Prostate gland (tissue), 2 donors: ENCODE measurements around the gene KLHL29. TPM values are rescaled to one million over a fixed set of nuclear protein-coding genes. Genes with fewer than 3 reads are reported as not detected.

Experiments used
- DNase-seq: peaks from one replicate; pipeline ENCODE4 v3.0.0-alpha.2; 2019; ENCODE audit warnings: low spot score
- H3K27ac ChIP-seq, 2 donors: fragments of 200-600 bp; sonication (generic); 2 replicates each; pipeline ENCODE4 v1.5.1; 2017 to 2019
- H3K27me3 ChIP-seq: fragments of 200-600 bp; sonication (generic); replicated peaks from 2 replicates; pipeline ENCODE4 v1.5.1; 2019; ENCODE audit not compliant: insufficient read depth
- H3K36me3 ChIP-seq, 2 donors: fragments of 200-600 bp; sonication (generic); 1 replicate in 1 of 2; 2 replicates in 1 of 2; pipeline versions ENCODE4 v1.5.1 to v1.8.1; 2017 to 2019
- H3K4me1 ChIP-seq: fragments of 200-600 bp; sonication (generic); replicated peaks from 2 replicates; pipeline ENCODE4 v1.5.1; 2019
- H3K4me3 ChIP-seq, 2 donors: fragments of 200-600 bp; sonication (generic); 2 replicates each; pipeline ENCODE4 v1.5.1; 2017 to 2019
- H3K9me3 ChIP-seq: fragments of 200-600 bp; sonication (generic); 2 replicates; pipeline ENCODE4 v1.5.1; 2017
- CTCF ChIP-seq, 4 experiments: fragments of 200-600 bp in 2 of 4; fragments of 450-650 bp in 2 of 4; sonication (generic) in 2 of 4; IDR thresholded peaks; 1 replicate in 3 of 4; 2 replicates in 1 of 4; pipeline ENCODE4 v1.5.1; 2016 to 2019; ENCODE audit warnings: antibody characterized with exemption in 4 of 4, mild to moderate bottlenecking in 2 of 4, moderate library complexity in 2 of 4
- POLR2A ChIP-seq: fragments of 450-650 bp; IDR thresholded peaks from one replicate; pipeline ENCODE4 v1.6.1; 2016; ENCODE audit warnings: antibody characterized with exemption, mild to moderate bottlenecking
- POLR2AphosphoS5 ChIP-seq: sonication (generic); formaldehyde crosslinking; IDR thresholded peaks from one replicate; pipeline ENCODE4 v1.6.1; 2017; ENCODE audit warnings: antibody characterized with exemption
- whole genome bisulfite sequencing: methylation state at CpG from one replicate; pipeline ENCODE4 v1.1.5; 2018; 5-methylcytosine and 5-hydroxymethylcytosine counted together
- intact Hi-C: fragments of 100-400 bp; cut with DNase I; formaldehyde crosslinking; loops from one replicate; pipeline ENCODE4 v1.14.2; 2022
- total RNA-seq, 2 donors: library from RNA; depleted of rRNA; stranded (reverse); fragments of >200 nt; gene quantifications; one replicate each; pipeline ENCODE4 v1.1.0, GENCODE V29; 2016

KLHL29 gene
- total RNA-seq, 2 donors from 2014 or later, result 23.3 to 24.8 TPM

- H3K27ac ChIP-seq, result no peak overlapping the region
- H3K9me3 ChIP-seq, result no peaks in the 10 kb centered on the region
- no peaks in the 10 kb centered on the region for H3K36me3 ChIP-seq
- intact Hi-C loops, result loop anchor here (5.0 kb wide), 1 partner anchor 119 kb away; the partner anchor contains the start of gene KLHL29
- H3K4me3 ChIP-seq, result no peak overlapping the region
- WGBS, result 32% methylated on average over 10 of the region's 10 CpGs
- peaks cover 10% of the 10 kb centered on the region for H3K4me1 ChIP-seq
- DNase-seq, result peak; percentile 29
- H3K27me3 ChIP-seq, result no peaks in the 10 kb centered on the region
- TF ChIP-seq CTCF (IDR thresholded peaks at IDR 0.05), result no peak
- TF ChIP-seq POLR2AphosphoS5, result peak; percentile 49
These were observed 121.0 kb downstream of the KLHL29 start for GRCh38 chr2:23505984-23506380.

- no peak overlapping the region for H3K4me3 ChIP-seq
- 67% methylated on average over 9 of the region's 9 CpGs for WGBS
- H3K27ac ChIP-seq, result no peak overlapping the region
- no peak for TF ChIP-seq POLR2A
- no peak for TF ChIP-seq CTCF (IDR thresholded peaks at IDR 0.05)
- TF ChIP-seq POLR2AphosphoS5, result no peak
- H3K4me1 ChIP-seq, result peaks cover 9% of the 10 kb centered on the region
- no peak for DNase-seq
- H3K9me3 ChIP-seq, result no peaks in the 10 kb centered on the region
- H3K36me3 ChIP-seq, result no peaks in the 10 kb centered on the region
- intact Hi-C loops, result loop anchor here (5.0 kb wide), 1 partner anchor 119 kb away; the partner anchor contains the start of gene KLHL29
- no peaks in the 10 kb centered on the region for H3K27me3 ChIP-seq
These were observed 121.7 kb downstream of the KLHL29 start for GRCh38 chr2:23506531-23507266.

GRCh38 chr2:23507267-23508065 is 122.5 kb downstream of the KLHL29 start:
- Histone ChIP-seq H3K9me3 (no peaks in the 10 kb centered on the region), H3K27me3 (no peaks in the 10 kb centered on the region), H3K27ac (no peak overlapping the region), H3K4me3 (no peak overlapping the region), H3K36me3 (no peaks in the 10 kb centered on the region), H3K4me1 (peaks cover 3% of the 10 kb centered on the region)
- no peak for DNase-seq
- TF ChIP-seq POLR2A, result no peak
- no peak for TF ChIP-seq POLR2AphosphoS5
- no peak for TF ChIP-seq CTCF (IDR thresholded peaks at IDR 0.05)
- 92% methylated on average over 15 of the region's 15 CpGs for WGBS
- intact Hi-C loops, result loop anchor here (5.0 kb wide), 1 partner anchor 120 kb away; the partner anchor contains the start of gene KLHL29

GRCh38 chr2:23508066-23508390 is 123.0 kb downstream of the KLHL29 start:
- Histone ChIP-seq H3K4me3 (no peak overlapping the region), H3K9me3 (no peaks in the 10 kb centered on the region), H3K36me3 (no peaks in the 10 kb centered on the region), H3K27ac (no peak overlapping the region), H3K4me1 (no peaks in the 10 kb centered on the region), H3K27me3 (no peaks in the 10 kb centered on the region)
- intact Hi-C loops, result loop anchor here (5.0 kb wide), 1 partner anchor 121 kb away; the partner anchor contains the start of gene KLHL29
- no peak for DNase-seq
- no peak for TF ChIP-seq POLR2AphosphoS5
- 80% methylated on average over 3 of the region's 3 CpGs for WGBS

GRCh38 chr2:23509103-23509502 is 124.1 kb downstream of the KLHL29 start:
- H3K27me3 ChIP-seq, result no peaks in the 10 kb centered on the region
- DNase-seq, result no peak
- no peak for TF ChIP-seq CTCF (IDR thresholded peaks at IDR 0.05)
- TF ChIP-seq POLR2A, result no peak
- no peak for TF ChIP-seq POLR2AphosphoS5
- no peaks in the 10 kb centered on the region for H3K4me1 ChIP-seq
- no peak overlapping the region for H3K4me3 ChIP-seq
- 92% methylated on average over 6 of the region's 6 CpGs for WGBS
- intact Hi-C loops, result loop anchor here (5.0 kb wide), 1 partner anchor 122 kb away; the partner anchor contains the start of gene KLHL29
- H3K36me3 ChIP-seq, result no peaks in the 10 kb centered on the region
- no peaks in the 10 kb centered on the region for H3K9me3 ChIP-seq
- H3K27ac ChIP-seq, result no peak overlapping the region
